ENCODE measurements around the gene TRIO.

DNA sequence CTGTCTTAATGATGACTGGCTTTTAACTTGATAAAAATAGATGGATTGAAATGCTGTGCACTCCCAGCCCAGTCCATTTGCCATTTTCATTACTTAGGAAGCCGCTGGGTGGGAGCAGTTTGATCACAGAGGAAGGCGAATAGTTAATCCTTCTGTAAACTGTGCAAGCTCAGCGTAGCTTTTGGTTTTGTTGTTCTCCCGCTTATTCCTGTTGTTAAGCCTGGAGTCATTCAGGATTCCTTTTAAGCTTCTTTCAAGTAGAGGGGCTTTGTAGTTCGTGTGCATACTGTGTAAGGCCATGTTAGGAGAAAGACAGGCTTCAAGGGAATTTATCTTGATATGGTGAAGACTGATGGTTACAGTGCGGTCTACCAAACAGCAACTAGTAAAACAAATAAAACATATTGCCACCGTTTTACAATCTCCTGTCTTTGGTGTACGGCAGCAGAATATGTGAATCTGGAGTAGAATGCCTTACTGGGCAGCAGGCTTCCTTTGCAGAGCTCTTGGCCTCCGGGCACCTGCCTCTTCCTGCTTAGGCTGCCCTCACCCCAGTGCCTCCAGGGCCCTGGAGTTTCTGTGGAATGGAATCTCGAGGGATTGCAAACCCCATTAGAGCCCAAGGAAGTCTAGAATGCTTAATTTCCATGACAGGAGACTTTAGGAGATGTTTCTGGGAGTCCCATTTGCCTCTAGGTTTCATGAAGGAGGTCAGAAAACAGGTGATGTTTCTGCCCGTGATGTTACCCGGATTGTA lies 141.4 kb downstream of the TRIO start:
- TF ChIP-seq, protein P1, sequence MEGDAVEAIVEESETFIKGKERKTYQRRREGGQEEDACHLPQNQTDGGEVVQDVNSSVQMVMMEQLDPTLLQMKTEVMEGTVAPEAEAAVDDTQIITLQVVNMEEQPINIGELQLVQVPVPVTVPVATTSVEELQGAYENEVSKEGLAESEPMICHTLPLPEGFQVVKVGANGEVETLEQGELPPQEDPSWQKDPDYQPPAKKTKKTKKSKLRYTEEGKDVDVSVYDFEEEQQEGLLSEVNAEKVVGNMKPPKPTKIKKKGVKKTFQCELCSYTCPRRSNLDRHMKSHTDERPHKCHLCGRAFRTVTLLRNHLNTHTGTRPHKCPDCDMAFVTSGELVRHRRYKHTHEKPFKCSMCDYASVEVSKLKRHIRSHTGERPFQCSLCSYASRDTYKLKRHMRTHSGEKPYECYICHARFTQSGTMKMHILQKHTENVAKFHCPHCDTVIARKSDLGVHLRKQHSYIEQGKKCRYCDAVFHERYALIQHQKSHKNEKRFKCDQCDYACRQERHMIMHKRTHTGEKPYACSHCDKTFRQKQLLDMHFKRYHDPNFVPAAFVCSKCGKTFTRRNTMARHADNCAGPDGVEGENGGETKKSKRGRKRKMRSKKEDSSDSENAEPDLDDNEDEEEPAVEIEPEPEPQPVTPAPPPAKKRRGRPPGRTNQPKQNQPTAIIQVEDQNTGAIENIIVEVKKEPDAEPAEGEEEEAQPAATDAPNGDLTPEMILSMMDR (IDR thresholded peaks at IDR 0.05) = no peak
- no peak for TF ChIP-seq POLR2A (IDR thresholded peaks at IDR 0.05)
